Right lung (tissue), 5 donors: Measurements from ENCODE around the gene MORN5. TPM values are rescaled to one million over a fixed set of nuclear protein-coding genes. Genes with fewer than 3 reads are reported as not detected.

ENCODE experiments used
- DNase-seq, 2 donors: peaks; one replicate each; pipeline ENCODE4 v3.0.0-alpha.2; 2013
- polyA plus RNA-seq, 5 donors: library from polyadenylated mRNA; unstranded; fragments of 120-200 nt; gene quantifications; one replicate each; pipeline versions ENCODE4 v1.2.1 to v1.2.3, GENCODE V29; 2013; ENCODE audit warnings: inconsistent platforms in 1 of 5, low replicate concordance in 1 of 5; ENCODE audit not compliant: insufficient read length in 5 of 5, insufficient read depth in 1 of 5

Gene MORN5
- polyA plus RNA-seq, 5 donors = 1.2 to 6.8 (median 5.2) TPM

DNA sequence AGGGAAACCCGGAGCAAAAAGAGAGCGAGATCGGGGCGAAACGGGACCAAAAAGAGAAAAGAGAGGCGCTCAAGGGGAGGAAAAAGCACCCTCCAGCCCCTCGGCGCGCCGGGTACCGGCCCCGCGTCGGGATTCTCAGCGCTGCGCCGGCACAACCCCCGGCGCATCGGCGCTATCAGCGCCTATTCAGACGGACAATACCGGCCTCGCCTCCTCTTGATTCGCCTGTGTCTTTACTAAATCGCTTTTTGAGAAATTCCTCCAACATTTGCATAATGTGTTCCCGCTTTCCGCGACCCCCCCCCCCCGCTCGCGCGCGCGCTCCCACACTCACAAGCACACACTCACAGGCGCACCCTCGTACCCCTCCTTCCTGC lies 68.5 kb downstream of the MORN5 start:
- no peak for DNase-seq

DNA sequence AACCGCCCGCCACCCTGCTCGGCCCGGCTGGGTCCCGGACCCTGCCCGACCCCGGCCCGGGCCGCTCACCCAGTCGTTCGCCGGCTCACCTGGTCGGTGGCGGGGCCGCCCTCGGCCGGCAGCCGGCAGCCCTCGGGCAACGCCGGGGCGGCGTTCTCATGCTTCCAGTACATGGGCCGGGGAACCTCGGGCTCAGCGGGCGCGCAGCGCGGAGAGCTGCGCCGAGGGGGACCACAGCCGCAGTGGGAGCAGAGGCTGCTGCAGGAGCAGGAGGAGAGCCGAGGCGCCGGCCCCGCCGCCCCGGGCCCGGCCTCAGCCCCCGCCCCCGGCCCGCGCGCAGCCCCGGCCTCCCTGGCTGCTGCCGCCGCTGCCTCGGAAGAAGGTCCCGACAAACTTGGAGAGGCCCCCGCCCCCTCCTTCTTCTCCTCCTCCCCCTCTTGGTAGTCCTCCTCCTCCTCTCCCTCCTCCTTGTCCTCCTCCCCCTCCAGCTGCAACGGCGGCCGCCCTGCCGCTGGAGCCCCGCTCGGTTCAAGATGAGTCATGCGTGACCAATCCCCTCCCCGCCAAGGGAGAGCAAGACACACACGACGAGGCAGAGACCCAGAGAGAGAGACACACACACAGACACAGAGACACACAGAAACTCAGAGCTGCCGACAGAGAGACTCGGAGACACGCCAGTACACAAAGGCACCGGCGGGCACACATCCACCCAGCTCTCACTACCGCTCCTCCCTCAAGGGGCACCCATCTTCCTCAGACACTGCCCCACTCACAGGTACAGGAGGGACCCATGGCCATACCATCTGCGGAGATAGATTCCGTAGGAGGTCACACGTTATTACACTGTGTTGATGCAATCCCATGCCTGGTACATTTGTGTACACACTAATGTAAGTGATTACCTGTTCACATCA lies 69.1 kb downstream of the MORN5 start, which contains the start of gene LHX6:
LHX6 (minus strand) TSS at position 390 of the 917 bp plus-strand sequence; CDS start at position 173, 217 bp downstream.
- DNase-seq = no peak

DNA sequence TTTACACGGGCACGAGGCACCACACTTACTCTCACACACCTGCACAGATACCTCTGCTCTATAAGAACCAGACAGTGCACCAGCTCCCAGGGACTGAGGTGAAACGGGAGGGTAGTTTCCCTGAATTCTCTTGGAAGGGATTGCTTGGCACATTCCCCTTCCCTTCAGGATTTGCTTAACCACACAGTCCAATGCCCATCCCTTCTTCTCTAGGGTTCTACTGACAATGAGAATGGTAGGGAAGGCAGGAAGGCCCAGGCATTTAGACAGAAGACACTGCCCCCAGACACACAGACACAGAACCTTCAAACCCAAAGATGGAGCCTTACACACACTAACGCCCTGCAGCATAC lies 69.8 kb downstream of the MORN5 start:
- no peak for DNase-seq

DNA sequence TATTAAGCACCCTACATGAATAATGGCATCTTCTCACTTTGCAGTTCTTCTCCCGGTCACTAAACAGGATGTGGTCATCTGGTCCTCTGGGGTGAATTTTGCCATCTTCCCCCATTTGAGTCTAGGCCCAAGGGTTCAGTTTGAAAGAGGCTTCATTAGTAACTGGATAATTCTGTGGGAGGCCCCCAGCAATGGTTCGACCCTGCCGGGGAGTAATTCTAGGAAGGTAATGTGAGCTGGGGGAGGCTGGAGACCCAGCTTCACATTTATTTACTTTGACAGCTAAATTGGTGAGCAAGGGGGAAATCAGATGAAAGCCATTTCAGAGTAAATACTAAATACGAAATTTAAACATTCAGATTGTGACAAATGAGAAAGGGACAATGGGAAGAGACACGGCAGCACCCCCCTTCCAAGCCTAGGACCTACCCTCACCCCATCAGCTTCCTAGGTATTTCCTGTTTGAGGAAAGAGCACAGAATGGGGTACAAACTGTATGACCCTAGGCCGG lies 73.1 kb downstream of the MORN5 start:
- no peak for DNase-seq

DNA sequence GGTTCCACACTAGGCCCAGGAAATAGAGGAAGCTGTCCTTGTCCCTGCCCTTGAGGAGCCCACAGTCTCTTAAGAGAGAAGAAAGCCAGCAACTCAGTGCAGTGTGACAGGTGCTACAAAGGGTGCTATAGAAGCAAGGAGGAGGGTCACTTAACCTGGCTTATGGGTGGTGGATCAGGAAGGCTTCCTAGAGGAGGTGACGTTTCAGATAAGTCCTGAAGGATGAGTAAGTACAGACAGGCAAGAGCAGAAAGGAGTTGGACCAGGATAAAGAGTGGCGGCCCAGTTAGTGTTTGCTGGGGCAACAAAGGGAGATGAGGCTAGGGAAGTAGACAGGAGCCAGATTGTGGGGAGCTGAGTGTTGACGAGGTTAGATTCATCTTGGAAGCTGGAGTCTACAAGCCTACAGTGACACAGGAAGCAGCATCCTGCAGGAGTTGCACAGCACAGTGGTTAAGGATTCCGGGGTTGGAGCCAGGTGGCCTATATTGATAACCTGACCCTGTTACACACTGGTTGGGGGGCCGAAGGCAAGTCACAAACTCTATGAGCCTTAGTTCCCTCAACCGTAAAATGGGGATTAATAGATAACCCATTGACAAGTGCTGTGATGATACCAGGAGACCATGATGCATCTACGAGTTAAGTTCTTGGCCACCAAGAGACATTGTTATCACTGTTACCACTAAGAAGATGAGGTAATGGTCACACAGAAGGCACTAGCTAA lies 74.5 kb downstream of the MORN5 start:
- DNase-seq = no peak

DNA sequence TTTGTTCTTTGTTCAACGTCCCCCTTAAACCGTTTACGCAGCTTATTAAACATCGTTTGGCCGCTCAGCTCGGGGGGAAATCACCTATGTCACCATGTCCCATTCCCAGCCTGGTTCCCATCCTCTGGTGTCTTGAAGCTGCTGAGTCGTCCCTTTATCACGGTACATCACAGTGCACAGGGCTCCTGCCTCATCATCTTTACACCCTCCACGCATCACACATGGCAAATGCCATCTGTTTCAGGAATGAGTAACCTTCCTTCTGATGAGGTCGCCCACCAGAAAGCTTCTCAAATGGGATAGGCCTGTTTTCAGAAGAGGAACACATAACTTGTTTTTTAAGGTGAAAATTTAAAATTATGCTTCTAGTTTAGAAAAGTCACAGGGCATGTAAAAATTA lies 77.0 kb downstream of the MORN5 start:
- no peak for DNase-seq

DNA sequence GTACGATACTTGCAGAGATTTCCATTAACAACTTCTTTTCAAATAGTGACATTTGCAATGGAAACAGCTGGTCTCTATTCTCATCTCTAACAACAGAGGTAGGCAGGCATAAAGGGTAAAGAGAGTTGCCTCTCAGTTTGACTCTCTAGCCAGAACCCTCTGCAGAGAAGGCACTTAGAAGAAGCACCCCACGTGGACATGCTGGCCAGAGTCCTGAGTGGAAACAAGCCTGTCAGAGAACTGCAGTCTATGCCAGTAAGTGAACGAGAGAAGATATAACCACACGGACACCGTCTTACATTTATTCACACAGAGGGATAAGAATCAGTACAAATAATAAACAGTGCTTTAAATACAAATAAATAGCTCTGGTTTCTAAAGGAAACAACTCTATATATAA lies 80.0 kb downstream of the MORN5 start:
- no peak for DNase-seq

DNA sequence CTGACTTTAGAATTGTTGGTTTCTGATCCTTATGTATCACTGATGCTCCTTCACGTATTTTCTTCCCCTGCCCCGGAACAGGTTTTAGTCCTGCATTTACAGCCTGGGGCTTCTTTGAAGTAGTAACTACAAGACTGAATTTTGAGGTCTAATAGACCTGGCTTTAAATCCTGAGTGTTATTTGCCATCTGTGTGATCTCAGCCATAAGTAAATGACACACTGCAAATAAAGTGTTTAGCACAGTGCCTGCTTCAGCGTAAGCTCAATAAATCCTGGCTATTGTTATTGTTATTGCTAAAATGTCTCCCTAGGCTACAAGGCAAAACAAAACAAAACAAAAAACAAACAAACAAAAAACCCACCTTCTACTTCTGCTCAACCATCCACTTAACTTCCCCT lies 84.6 kb downstream of the MORN5 start:
- DNase-seq = no peak

DNA sequence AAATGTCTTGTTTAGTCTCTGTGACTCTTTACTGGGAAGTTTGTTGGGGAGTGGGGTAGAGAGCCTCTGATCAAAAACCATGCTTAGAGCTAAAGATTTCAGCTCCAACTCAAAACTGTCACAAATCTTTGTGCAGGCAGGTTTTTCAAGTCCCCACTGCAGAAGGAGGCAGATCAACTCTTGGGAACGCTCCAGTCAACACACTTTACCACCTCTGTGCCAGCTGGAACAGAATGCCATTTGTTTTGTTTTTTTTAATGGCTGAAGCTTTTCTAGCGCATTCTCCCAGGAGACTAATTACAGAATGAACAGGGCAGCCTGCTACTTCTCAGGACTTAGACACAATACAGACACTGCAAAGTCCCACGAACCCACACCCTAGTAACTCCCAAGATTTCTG lies 87.0 kb downstream of the MORN5 start:
- DNase-seq = no peak

DNA sequence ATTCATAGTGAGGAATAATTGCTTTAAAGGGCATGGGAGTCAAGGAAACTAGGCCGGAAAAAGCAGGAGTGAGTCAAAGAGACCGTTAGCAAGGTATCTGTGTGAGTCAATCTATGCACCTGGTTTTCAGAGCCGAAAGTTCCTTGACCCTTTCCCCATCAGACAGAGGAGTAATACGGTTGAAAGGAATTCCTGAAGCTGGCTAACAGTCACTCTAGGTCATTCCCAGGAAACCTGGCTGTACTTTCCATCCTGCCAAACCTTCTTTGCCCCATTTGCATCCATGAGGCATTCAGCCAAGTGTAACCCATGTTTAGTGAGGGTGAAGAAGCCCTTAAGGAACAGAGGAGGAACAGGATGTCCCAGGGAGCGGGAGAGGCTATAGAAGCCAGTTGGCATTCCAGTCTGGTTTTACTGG lies 88.7 kb downstream of the MORN5 start:
- DNase-seq = no peak

Other genes with a start within 250 kb of the MORN5 start
- gene TTLL11, start 66.6 kb upstream of the MORN5 start, polyA plus RNA-seq = 10 to 100 TPM in 3 of 5 donors, 1 to 10 TPM in 2; 8.3 to 11.7 (median 10.0) TPM
- 10 to 100 TPM; 45.7 to 61.0 (median 51.7) TPM for gene NDUFA8, start 129 bp upstream of the MORN5 start, polyA plus RNA-seq
- 10 to 100 TPM; 16.3 to 21.4 (median 18.2) TPM for gene LHX6, start 69.0 kb downstream of the MORN5 start, polyA plus RNA-seq
- gene RBM18, start 104.9 kb downstream of the MORN5 start, polyA plus RNA-seq = 10 to 100 TPM; 27.0 to 41.9 (median 33.6) TPM
- 10 to 100 TPM; 34.8 to 48.8 (median 44.2) TPM for gene MRRF, start 105.0 kb downstream of the MORN5 start, polyA plus RNA-seq
- gene PTGS1, start 211.1 kb downstream of the MORN5 start, polyA plus RNA-seq = 1 to 10 TPM; 3.7 to 5.6 (median 4.0) TPM